ENCODE data around the gene SMIM7.

SMIM7 gene

DNA sequence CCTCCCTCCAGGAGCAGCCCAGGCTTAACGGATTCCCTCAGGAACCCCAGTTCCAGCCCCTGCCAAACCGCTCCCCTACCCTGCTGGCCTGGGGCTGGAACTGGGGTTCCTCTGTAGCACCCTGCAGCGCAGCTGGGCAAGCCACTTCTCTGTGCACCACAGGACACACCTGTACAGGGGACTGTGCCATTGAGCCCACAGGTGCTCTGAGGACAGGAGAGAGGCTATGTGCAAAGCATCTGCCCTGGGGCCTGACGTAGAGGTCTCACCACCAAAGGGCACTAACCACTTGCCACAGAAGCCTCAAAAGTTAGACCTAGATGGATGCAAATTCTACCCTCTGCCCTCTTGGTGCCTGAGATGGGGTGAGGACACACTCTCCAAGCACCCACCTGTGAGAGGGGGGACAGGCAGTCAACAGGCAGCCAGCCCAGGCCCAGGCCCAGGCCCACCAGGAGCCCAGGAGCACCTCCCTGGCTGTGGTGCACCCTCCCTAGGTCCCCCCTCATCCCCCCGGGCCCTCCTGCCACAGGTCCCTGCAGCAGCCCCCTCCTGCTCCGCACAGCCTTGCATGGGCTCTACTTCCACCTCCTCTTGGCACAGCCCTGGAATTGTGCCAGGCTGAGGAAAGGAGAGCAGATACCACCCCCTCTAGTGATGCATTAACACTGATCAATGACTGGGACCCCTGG is 60.1 kb downstream of the SMIM7 start:
- peaks cover 3% of the 10 kb centered on the region for H3K4me1 ChIP-seq (ENCODE audit: control insufficient read depth, insufficient read depth, low read length)
- H3K9ac ChIP-seq (ENCODE audit: low read length) = no peak overlapping the region
- H3K4me3 ChIP-seq (ENCODE audit: low read length) = no peak overlapping the region
- no peaks in the 10 kb centered on the region for H3K27me3 ChIP-seq (ENCODE audit: control insufficient read depth, insufficient read depth, low read length)
- no peak overlapping the region for H3K27ac ChIP-seq (ENCODE audit: low read depth, low read length)
- H3K36me3 ChIP-seq (ENCODE audit: control insufficient read depth, insufficient read depth, low read length) = no peaks in the 10 kb centered on the region

DNA sequence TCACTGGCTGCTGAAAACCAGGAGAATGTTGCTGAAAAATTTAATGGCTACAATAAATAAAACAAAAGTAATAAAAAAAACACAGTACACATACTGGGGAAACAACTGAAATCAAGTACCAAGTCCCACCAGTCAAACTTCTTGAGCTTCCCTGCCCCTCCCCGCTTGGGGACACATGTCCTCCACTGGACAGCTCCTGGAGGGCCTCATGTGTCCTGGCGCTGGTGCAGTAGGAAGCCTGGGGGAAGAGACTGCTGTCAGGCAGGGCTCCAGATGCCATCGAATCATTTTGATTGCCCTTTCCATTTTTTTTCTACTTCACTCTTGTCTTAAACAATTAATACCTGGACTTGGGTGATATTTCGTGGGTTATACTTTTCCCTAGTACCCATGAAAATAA is 61.1 kb downstream of the SMIM7 start:
- Histone ChIP-seq H3K9ac (ENCODE audit: low read length) (no peak overlapping the region), H3K36me3 (ENCODE audit: control insufficient read depth, insufficient read depth, low read length) (no peaks in the 10 kb centered on the region), H3K27me3 (ENCODE audit: control insufficient read depth, insufficient read depth, low read length) (no peaks in the 10 kb centered on the region), H3K4me3 (ENCODE audit: low read length) (no peak overlapping the region), H3K4me1 (ENCODE audit: control insufficient read depth, insufficient read depth, low read length) (peaks cover 3% of the 10 kb centered on the region), H3K27ac (ENCODE audit: low read depth, low read length) (no peak overlapping the region)

DNA sequence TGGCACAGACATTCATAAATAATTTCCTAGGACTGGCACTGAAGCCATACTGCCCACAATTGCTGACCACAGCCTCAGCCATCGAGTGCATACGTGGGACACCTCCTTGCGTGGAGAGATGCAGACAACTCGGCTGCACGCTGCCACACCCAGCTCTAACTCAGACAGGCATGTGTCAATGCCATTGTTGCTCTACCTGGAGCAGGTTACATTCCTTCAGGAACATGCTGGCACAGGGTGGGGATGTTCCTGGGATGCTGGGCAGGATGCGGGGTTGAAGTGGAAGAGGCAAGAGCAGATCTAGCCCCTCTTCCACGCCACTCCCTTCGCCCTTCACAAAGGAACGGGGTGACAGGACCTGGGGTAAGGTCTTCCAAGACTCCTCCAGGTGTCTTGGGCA is 63.5 kb downstream of the SMIM7 start:
- Histone ChIP-seq H3K9ac (ENCODE audit: low read length) (no peak overlapping the region), H3K36me3 (ENCODE audit: control insufficient read depth, insufficient read depth, low read length) (no peaks in the 10 kb centered on the region), H3K4me3 (ENCODE audit: low read length) (no peak overlapping the region), H3K27ac (ENCODE audit: low read depth, low read length) (no peak overlapping the region), H3K4me1 (ENCODE audit: control insufficient read depth, insufficient read depth, low read length) (peaks cover 3% of the 10 kb centered on the region), H3K27me3 (ENCODE audit: control insufficient read depth, insufficient read depth, low read length) (no peaks in the 10 kb centered on the region)

Data from rectal smooth muscle tissue (tissue), 1 donor.